SIG-M5 treated with dmso at 0.1 percent for 504 hours (cell line): ENCODE results near the gene EVI5.

Source experiments
- DNase-seq: peaks from one replicate; lab custom pipeline; 2025; ENCODE audit not compliant: unreplicated experiment; lab: John Stamatoyannopoulos, UW

EVI5 gene

GRCh38 chr1:92486251-92487077, 298.4 kb downstream of the EVI5 start, which contains the start of gene GFI1:
Gene GFI1, minus strand, starts transcription at chr1:92486925. Its CDS starts 3,438 bp downstream, at chr1:92483487.
- DNase-seq, result peak; percentile 73

GRCh38 chr1:92485381-92486250, 299.3 kb downstream of the EVI5 start:
- peak; percentile 92 for DNase-seq

GRCh38 chr1:92484472-92485380, 300.2 kb downstream of the EVI5 start:
- DNase-seq, result peak; percentile 32

- peak; percentile 87 for DNase-seq
Observed at GRCh38 chr1:92483610-92484471, 301.1 kb downstream of the EVI5 start.

GRCh38 chr1:92482665-92483609, 302.0 kb downstream of the EVI5 start:
- DNase-seq, result no peak

GRCh38 chr1:92481971-92482664, 302.8 kb downstream of the EVI5 start:
- no peak for DNase-seq

- no peak for DNase-seq
Observed at GRCh38 chr1:92481599-92481925, 303.3 kb downstream of the EVI5 start.

GRCh38 chr1:92480813-92481598, 303.9 kb downstream of the EVI5 start:
- no peak for DNase-seq

- no peak for DNase-seq
Observed at GRCh38 chr1:92480200-92480812, 304.6 kb downstream of the EVI5 start.

- DNase-seq, result no peak
Observed at GRCh38 chr1:92479587-92479986, 305.3 kb downstream of the EVI5 start.

- DNase-seq, result peak; percentile 33
Observed at GRCh38 chr1:92478393-92478792, 306.5 kb downstream of the EVI5 start.

GRCh38 chr1:92476071-92476631, 308.8 kb downstream of the EVI5 start:
- DNase-seq, result peak; percentile 92

- no peak for DNase-seq
Observed at GRCh38 chr1:92475029-92475428, 309.9 kb downstream of the EVI5 start.

GRCh38 chr1:92473781-92474495, 311.0 kb downstream of the EVI5 start:
- DNase-seq, result peak; percentile 36

- DNase-seq, result no peak
Observed at GRCh38 chr1:92470216-92470615, 314.7 kb downstream of the EVI5 start.

- DNase-seq, result peak; percentile 52
Observed at GRCh38 chr1:92466683-92467352, 318.1 kb downstream of the EVI5 start.
